ENCODE results near the gene F13A1.

F13A1 gene

DNA sequence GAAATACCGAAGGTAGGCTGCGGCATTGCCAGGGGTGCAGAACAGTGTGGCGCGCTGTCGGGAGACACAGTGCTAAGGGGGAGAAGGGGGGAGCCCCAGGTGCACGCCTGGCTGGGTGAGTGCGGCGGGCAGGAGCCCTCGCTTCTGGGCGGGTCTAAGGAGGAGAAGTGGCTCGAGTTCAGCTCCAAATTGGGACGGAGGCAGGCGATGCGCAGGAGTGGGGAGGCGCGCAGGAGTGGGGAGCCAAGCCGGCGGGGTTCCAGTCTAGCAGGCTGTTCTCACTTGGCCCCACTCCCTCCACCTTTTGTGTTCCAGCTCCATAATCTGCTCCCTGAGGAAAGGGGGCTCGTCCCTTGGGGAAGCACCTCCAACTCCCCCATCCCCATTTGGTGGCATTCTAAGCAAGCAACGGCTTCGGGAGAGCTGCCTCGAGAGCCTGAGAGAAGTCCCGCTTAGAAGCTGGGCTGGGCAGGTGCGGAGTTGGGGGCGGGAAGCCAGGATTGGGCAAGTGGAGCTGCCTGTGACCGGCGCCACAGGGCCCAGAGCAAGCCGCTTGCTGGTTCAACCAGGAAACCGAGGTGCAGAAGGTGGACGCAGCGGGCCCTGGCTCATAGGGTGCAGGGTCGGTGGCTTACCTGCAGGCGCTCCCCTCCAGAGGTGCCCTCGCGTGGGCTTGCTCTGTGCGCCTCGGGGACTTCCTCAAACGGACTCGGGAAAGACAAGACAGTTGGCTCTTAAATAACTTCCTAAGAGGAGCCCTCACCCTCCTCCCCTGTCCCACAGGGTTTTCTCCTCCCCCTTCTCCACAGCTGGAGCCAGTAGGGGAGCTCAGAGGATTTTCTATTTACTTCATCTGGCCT is at the start of gene F13A1:
Gene F13A1, minus strand, starts transcription at position 711 of the 860 bp plus-strand sequence. CDS start 1,998 bp downstream, outside the sequence.
- DNase-seq (ENCODE audit: low read depth in 2 of 2), result no peak

DNA sequence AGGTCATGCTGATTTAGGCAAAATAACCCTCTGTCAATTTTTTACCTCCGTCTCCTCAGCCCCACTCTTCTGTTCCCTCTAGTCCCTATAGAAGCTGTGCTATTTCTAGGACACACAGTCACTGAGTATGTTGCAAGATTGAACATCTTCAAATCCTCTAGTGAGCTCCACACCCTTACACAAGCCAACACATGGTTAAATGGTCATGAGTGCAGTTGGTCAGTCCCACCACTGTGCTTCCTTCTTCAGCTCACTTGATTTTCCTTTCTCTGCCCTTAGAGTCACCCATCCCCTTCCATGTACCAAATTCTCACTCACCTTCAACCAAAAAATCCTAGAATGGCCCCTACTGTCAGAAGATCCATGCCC is 48.2 kb upstream of the F13A1 start:
- no peak for DNase-seq (ENCODE audit: low read depth in 2 of 2)

DNA sequence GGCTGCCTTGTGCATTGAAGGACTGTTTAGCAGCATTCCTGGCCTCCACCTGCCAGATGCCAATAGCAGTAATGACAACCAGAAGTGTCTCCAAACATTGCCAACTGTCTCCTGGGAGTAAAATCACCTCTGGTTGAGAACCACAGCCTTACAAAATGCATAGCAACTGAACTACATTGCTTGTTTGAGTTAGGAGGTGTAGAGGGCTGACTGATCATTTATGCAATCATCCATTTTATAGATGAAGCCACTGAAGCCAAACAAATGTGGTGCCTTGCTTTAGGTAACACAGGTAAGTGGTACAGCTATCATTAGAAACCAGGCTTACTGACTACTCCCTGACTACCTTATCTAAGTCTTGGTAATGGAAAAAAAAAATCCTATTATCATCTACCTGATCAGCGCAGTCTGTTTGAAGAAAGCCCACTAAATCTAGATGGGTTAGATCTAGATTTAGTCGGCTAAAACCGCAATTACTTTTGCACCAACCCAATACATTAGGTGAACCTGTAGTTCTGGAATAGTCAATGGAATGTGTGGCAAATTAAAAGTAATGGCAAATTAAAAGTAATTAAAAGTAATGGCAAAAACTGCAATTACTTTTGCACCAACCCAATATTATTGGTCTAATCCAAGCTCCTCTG is 47.7 kb upstream of the F13A1 start:
- DNase-seq (ENCODE audit: low read depth in 2 of 2), result no peak

DNA sequence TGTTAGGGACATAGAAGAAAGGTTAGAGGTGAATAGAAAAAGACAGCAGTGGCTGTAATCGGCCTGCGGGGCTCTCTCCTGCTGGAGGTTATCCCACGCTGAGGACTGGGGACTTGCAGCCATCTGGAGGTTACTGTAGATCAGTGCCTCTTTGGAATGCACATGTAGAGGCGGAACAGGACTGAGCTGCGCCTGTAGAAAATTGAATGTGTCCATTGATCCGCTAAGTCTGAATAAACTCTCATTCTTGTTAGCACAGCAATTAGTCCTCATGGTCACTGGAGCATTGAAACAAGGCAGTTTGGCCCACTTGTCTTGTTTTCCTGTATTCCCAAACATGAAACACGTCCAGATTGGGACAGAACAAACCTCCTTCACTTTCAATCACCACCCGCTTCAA is 46.3 kb upstream of the F13A1 start:
- DNase-seq (ENCODE audit: low read depth in 2 of 2), result no peak

DNA sequence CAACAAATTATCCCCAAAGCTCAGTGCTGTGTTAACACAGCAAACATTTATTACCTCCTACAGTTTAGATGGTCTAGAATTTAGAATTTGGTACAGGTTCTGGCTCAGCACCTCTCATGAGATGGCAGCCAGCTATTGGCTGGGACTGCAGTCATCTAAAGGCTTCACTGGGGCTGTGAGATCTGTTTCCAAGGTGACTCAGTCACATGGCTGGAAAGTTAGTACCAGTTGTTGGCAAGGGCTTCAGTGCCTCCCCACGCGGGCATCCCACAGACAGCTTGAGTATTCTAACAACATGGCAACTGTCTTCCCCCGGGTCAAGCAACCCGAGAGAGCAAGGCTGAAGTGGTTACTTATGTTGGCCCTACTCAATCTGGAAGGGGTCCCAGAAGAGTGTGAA is 44.8 kb upstream of the F13A1 start:
- no peak for DNase-seq (ENCODE audit: low read depth in 2 of 2)

DNA sequence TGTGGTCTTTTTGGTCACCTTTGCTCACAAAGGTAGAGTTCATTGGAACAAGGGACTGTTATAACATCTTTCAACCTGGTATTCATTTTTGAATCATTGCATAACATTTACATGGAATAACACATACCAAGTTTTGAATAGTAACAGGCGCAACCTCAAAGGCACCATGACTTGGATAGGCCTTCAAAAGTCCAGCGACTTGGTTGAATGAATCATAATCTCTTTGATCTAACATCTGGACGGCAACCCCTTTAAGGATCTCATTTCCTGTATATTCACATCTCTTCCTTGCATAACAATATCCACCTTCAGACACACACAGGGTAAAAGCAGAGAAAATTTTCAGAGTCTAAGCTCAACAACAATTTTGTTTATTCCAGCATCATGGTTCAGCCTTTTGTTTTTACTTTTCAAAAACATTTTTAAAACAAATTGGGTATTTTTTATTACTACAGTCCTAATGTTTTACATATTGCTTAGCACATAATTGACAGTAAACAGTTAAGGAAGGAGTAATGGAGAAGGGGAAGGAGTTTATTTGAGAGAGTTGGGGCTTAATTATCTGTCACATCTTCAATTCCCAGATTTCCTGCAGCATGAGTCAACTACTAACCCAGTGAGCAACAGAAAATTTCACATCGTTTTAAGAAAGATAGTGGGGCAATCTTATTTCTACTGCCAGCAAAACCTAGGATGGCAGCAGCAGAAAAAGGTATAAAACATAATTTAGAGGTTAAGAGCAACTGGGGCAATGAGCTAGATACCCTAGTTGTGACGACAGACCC is 41.8 kb upstream of the F13A1 start:
- DNase-seq (ENCODE audit: low read depth in 2 of 2), result no peak

DNA sequence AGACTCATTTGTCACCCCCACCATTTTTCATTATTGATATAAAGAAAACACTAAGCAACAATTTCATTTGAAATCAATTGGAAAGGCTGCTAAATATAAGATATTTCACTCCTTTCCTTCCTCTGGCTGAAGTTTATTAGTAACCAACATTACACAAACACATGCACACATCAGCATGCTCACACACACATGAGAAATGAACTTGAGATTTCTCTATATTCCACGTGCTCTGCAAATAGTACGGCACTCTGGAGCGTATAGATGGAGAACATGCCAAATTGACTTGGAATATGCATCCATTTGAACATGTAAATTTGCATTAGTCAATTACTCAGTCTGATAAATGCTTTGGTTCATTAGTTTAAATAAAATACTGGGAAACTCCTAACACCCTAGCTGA is 37.1 kb upstream of the F13A1 start:
- DNase-seq (ENCODE audit: low read depth in 2 of 2), result no peak

DNA sequence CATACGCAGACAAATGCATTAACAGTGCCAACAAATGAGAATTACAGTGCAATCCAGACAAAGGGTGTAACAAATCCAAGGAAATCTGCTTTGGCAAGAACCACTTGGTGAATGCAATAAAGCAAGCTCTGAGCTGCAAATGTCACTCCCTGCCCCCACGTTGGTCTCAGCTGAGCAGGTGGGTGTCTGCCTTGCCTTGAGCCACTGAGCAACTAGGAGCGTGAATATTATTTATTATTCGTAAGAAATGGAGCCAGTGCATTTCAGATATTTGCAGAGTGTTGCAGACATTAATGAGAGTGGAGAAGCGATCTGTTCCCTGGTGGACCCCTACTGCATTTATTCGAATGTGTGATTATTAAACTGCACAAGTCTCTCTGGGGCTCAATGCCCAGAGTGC is 36.6 kb upstream of the F13A1 start:
- no peak for DNase-seq (ENCODE audit: low read depth in 2 of 2)

DNA sequence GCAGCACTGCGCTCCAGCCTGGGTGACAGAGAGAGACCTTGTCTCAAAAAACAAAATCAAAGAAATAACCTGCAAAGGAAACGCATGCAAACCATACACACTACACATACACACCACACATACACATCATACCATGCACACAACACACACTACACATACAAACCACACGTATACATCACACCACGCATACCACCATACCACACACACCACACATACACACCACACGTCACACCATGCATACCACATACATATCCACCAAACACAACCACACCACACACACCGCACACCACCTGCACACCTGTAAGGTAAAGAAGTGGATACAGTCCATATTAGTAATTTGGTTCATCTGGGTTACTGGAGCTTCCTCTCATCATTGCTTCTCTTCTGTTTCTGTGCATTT is 32.3 kb upstream of the F13A1 start:
- DNase-seq (ENCODE audit: low read depth in 2 of 2), result no peak

DNA sequence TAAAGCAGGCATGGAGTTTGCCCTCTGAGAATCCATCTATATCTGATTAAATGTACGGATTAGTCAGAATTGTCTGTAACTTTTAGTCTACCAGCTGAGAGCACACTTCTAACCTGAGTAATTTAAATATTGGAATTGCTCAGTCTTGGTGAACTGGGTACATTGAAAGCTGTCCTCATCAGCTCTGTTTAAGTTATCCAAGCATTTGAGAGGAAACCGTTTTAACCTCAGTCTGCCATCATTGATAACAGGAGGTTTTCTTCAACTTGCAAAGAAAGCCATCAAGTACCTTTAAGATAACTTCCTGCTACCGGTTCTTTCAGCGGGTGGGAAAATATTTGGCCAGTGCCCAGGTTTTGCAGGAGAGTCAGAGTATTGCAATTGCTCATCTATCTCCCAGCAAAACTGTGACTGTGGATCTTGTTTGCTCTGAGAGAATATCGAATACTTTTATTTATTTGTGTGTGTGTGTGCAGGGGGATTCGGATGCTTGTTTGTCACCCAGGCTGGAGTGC is 31.1 kb upstream of the F13A1 start:
- no peak for DNase-seq (ENCODE audit: low read depth in 2 of 2)

DNA sequence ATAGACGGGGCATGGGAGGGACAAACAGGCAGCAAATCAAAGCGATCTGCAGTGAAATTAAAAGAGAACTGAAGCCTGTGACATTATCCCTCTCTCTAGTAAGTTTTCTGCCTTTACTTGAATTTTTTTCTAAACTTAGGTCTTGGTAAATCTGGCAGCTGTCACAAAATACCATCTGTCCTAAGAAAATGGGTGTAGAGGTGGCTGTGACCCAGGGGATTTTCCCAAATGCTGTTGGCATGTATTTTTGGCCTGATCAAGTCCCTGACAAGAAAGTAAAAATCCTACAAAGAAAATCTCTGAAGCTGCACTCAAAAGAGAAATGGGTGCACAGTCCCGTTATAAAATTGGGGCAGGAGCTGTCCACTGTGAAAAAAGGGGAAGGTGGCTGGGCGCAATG is 30.2 kb upstream of the F13A1 start:
- DNase-seq (ENCODE audit: low read depth in 2 of 2), result no peak

DNA sequence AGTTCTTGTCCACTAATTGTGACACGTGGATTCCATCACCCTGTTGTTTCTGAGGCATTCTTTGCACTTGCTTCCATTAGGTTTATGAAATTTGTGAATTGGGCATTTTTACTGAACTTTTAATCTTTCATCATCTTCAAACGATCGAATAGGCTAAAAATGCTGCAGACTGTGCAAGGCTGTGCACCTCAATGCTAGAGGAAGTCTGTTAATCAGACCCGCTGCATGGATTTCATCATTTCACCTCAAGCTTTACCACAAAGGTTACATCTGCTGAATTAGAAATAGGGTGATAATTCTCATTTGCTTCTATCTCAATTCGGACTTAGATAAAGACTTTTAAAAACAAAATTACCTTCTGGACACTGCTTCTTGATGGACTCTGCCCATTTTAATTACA is 27.8 kb upstream of the F13A1 start:
- no peak for DNase-seq (ENCODE audit: low read depth in 2 of 2)

DNA sequence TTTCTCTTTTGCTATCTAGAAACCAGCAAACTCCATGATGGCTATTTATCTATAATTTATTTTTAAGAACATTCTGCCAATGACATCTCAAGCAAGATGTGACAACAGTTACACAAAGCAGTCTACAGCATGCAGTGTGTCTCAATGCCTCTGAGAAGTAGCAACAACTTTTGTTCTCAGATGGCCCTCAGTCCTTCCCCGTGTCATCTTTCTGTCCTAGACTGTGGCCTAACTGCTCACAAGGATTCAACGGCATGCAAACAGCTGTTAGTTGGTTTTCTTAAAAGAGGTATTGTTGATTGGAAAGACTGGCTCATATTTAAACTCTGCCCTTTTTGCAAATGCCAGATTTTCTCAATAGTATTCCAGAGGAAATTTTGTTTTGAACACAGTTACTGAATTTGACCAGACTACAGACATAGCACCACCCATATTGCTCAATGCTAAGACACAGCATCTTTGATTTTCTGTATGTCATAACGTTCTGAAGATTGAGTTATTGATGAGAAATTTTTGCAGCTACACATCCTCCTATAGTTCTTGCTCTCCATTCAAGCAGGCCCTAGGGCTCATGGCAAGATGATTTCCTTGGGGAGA is 26.1 kb upstream of the F13A1 start:
- no peak for DNase-seq (ENCODE audit: low read depth in 2 of 2)

DNA sequence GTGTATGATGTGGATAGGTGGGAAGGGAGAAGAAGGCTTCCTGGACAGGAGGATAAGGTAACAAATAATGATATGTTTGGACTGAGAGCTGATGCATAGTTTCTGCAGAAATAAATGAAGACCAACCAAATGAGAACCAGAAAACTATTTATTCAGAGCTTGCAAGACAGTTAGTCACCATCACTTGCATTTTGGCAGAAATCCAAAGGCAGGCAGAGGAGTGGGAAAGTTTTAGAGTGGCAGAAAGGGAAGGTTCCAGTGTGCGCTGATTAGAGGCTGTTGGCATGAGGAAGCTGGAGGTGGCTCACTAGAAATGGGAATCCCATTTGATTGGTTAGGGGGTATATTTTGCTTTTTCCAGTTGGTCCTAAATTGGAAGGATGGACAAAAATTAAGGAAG is 13.0 kb upstream of the F13A1 start:
- no peak for DNase-seq (ENCODE audit: low read depth in 2 of 2)

DNA sequence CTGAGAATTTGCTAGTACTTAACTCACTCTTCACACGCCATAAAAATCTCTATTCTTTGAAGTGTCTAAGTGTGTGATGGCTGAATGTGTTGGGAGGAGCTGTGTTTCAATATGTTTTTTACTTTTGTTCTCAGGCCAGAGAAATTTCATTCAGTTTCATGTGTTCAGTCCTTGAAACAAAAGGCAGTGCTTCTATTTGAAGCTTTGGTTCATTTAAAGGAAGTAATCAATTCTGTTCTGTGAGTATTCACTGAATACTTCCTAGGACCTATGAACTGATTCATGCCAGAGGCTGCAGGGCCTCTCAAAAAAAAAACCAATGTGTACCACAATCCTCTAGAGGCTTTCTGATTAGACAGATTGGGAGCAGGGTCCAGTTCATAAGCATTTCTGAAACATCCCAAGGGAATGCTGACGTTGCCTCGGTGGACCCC is 12.4 kb upstream of the F13A1 start:
- no peak for DNase-seq (ENCODE audit: low read depth in 2 of 2)

DNA sequence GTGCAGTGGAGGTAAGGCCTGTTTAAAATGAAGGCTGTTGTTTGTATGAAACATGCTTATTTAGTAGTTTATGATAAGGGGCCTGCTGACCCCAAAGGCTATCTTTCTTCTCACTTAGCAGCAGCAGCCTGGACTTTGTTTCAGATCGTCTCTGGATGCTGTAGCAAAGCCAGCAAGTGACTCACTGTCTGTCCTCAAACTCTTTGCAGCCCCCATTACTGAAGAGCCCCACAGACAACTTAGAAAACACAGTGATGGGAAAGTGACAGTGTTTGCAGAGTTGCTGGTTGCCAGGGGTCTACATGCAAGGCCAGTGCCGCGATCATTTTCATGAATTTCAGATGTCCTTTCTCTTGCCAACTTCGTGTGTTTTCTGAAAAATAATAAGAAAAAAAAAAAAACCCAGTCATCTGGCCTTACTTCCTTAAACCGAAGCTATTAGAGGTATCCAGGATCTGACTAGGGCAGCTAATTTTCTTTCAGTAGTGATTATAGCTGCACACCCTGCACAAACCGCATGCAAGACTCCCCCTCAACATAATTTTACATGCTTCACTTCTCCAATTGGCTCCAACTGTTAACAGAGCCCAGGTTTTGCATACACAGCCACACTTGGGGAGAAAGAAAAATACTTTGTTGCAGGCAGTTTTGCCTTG is 11.6 kb upstream of the F13A1 start:
- DNase-seq (ENCODE audit: low read depth in 2 of 2), result no peak

DNA sequence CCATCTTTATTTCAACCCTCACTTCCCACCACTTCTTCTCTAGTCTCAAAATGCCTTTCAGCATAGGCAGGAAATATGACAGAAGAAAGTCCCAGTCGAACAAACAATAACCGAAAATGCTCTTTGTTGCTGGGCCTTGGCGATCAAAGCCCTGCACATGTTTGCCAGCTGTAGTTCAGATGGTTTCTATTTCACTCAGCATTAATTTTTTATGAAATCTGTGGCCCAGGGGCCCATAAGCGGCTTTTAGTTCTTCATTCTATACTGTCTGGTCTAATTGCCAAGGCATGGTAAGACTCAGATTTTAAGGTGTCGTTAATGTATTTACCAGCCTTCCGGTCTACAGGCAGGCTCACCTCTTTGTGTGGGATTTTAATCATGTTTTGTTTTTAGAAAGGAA is 10.9 kb upstream of the F13A1 start:
- DNase-seq (ENCODE audit: low read depth in 2 of 2), result no peak

DNA sequence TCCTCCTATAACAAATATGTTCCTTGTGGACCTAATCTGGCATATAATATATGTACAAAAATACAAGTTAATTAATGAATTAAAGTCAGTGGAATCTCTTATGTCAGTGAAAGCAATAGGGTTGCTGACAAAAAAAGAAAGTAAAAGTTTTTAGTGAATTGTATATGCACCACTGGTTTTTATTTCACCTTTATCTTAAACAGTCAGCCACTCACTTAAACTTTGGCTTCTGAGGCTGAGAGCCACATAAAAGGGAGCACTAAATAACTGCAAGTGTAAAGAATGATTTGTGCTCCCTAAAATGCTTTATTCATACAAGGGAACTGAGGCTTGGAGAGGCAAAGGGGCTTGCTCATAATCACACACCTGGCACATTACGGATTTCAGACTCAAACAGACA is 9.9 kb upstream of the F13A1 start:
- no peak for DNase-seq (ENCODE audit: low read depth in 2 of 2)

DNA sequence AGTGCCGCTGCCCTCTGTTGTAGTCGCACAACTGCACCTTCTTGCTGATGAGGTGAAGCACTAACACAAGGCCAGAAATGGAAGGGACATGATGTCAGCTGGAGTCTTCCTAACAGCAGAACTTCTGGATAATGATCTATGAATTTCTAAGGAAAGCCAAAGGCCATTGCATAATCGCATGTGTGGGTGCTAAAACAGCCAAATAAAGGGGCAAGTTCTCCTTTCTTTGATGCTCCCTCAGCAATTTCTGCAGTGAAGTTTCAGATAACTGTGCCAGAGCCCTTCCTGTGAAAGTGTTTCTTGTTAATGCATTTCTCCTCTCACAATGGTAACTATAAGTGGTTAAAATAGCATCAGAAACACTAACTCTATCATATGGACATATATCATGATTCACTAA is 8.0 kb upstream of the F13A1 start:
- no peak for DNase-seq (ENCODE audit: low read depth in 2 of 2)

DNA sequence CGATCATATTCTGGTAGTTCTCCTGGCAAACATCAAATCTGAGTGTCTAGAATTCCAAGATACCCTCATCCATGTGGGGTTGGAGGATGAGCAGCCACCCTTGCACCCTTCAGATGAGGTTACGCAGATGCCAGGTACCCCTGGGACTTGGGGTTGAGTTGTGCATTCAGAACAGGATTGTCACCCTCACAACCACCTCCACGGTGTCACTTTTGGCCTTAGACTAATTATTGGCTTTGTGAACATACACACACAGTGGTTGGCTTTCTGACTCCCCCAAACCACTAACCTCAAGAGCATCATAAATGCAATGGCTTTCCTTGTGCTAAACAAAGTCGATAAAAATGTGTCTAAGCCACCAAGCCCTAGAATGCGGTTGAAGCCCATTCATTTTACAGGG is 2.9 kb upstream of the F13A1 start:
- no peak for DNase-seq (ENCODE audit: low read depth in 2 of 2)

DNA sequence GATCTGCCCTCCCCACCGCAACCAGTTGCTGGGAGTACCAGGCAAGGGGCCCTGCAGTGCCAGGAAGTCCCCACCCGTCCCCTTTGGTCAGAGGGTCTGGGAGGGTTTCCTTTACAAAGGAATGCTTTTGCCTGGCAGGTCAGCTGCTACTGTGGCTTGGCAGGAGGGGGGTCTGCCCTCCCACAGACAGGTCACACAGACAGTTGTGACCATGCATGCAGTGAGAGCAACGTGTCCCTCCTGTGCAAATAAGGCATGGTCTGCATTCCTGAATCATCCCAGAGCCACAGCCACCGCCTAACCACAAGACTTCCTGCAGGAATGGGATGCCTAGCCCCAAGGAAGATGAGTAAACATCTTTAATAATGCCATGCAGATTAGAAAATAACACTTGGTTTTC is 439 bp upstream of the F13A1 start:
- DNase-seq (ENCODE audit: low read depth in 2 of 2), result no peak
